Measurements from ENCODE around the gene FOLR2. TPM values are rescaled to one million over a fixed set of nuclear protein-coding genes. Genes with fewer than 3 reads are reported as not detected.

The FOLR2 gene
- total RNA-seq, 1 donor from 2014 or later: 25.7 TPM

Other genes starting within 250 kb of the FOLR2 start
- gene IL18BP, start 217.9 kb upstream of the FOLR2 start, total RNA-seq: 3.7 TPM
- gene NUMA1, start 136.3 kb upstream of the FOLR2 start, total RNA-seq: 191 TPM
- gene LRRC51, start 135.9 kb upstream of the FOLR2 start, total RNA-seq: 2.4 TPM
- 34.1 TPM for gene LAMTOR1, start 113.5 kb upstream of the FOLR2 start, total RNA-seq
- not detected for gene TOMT, start 110.9 kb upstream of the FOLR2 start, total RNA-seq
- 9.7 TPM for gene ANAPC15, start 104.1 kb upstream of the FOLR2 start, total RNA-seq
- 0.59 TPM for gene FOLR3, start 81.1 kb upstream of the FOLR2 start, total RNA-seq
- 0.69 TPM for gene FOLR1, start 24.7 kb upstream of the FOLR2 start, total RNA-seq
- gene INPPL1, start 8.0 kb downstream of the FOLR2 start, total RNA-seq: 37.7 TPM
- gene PHOX2A, start 27.4 kb downstream of the FOLR2 start, total RNA-seq: not detected
- gene CLPB, start 217.7 kb downstream of the FOLR2 start, total RNA-seq: 11.8 TPM

All from skin of body (tissue), 1 donor.